Measurements from ENCODE around the gene UBE2K.
"Not testable (repeated sequence)": the region's sequence is repeated elsewhere in the genome, so short reads cannot be mapped to it uniquely, and the experiment has no call there.

UBE2K gene

DNA sequence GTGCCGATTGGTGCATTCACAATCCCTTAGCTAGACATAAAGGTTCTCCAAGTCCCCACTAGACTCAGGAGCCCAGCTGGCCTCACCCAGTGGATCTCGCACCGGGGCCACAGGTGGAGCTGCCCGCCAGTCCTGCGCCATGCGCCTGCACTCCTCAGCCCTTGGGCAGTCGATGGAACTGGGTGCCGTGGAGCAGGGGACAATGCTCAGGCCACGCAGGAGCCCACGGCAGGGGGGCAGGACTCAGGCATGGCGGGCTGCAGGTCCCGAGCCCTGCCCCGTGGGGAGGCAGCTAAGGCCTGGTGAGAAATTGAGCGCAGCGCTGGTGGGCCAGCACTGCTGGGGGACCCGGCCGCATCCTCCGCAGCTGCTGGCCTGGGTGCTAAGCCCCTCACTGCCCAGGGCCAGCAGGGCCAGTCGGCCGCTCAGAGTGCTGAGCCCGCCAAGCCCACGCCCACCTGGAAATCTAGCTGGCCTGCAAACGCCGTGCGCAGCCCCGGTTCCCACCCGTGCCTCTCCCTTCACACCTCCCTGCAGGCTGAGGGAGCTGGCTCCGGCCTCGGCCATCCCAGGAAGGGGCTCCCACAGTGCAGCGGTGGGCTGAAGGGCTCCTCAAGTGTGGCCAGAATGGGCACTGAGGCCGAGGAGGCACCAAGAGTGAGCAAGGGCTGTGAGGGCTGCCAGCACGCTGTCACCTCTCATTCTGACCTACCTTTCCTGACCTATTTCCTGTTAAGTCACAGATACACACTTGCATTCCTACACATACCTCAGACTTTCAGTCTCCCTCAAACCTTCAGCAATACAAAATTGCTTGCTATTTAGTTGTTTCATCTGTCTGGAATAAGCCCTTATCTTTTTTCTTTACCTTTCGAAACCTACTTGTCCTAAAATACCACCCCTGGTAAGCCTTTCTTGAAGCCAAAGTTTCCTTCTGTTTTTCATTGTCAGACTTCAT lies 20.7 kb downstream of the UBE2K start:
- Histone ChIP-seq H3K27ac (no peak overlapping the region), H3K36me3 (ENCODE audit: control insufficient read depth, insufficient read depth, low read length) (no peaks in the 10 kb centered on the region), H3K27me3 (ENCODE audit: control insufficient read depth, insufficient read depth, low read length) (no peaks in the 10 kb centered on the region), H2AFZ (no peak overlapping the region), H3K9ac (no peak overlapping the region), H3K4me1 (peaks cover 2% of the 10 kb centered on the region), H3K79me2 (peaks cover 24% of the 10 kb centered on the region), H3K4me3 (ENCODE audit: low read depth, low read length) (no peak overlapping the region), H3K4me2 (ENCODE audit: low read length) (no peak overlapping the region), H3K9me3 (ENCODE audit: control insufficient read depth, low read length) (no peaks in the 10 kb centered on the region)
- TF ChIP-seq, protein P1, sequence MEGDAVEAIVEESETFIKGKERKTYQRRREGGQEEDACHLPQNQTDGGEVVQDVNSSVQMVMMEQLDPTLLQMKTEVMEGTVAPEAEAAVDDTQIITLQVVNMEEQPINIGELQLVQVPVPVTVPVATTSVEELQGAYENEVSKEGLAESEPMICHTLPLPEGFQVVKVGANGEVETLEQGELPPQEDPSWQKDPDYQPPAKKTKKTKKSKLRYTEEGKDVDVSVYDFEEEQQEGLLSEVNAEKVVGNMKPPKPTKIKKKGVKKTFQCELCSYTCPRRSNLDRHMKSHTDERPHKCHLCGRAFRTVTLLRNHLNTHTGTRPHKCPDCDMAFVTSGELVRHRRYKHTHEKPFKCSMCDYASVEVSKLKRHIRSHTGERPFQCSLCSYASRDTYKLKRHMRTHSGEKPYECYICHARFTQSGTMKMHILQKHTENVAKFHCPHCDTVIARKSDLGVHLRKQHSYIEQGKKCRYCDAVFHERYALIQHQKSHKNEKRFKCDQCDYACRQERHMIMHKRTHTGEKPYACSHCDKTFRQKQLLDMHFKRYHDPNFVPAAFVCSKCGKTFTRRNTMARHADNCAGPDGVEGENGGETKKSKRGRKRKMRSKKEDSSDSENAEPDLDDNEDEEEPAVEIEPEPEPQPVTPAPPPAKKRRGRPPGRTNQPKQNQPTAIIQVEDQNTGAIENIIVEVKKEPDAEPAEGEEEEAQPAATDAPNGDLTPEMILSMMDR (IDR thresholded peaks at IDR 0.05): no peak

DNA sequence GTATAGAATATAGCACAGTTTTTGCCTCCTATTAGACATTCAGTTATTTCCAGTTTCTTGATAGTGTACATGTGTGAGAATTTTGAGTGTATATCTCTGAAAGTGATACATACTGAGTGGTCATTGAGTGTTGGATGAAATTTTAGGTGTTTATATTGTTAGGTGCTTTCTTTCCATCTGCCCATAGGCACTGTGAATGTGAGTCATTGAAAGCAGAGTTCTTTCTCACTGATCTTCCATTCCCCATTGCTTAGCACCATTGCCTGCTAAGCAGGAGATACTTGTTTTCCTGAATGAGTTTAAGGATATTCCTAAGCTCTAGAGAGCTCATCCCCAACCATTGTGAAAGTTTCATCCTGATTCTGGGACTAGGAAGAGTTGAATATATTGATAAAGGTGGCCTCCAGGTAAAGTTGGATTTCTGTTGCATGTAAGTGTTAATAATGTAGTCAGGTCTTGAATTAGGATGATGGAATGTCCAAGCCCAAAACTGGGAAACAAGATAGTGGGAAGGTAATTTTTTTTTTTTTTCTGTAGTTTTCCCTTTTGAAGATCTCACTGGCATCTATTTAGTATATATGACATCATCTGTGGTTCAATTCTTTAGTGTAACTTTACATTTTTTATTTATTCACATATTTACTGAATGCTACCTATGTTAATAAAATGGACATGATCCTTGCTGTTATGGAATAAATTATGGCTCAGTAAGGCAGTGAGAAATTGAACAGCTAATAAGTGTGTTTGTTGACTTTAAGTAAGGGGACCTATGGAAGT lies 22.1 kb downstream of the UBE2K start:
- H2AFZ ChIP-seq: no peak overlapping the region
- TF ChIP-seq, protein P1 (IDR thresholded peaks at IDR 0.05): no peak
- H3K9me3 ChIP-seq (ENCODE audit: control insufficient read depth, low read length): no peaks in the 10 kb centered on the region

DNA sequence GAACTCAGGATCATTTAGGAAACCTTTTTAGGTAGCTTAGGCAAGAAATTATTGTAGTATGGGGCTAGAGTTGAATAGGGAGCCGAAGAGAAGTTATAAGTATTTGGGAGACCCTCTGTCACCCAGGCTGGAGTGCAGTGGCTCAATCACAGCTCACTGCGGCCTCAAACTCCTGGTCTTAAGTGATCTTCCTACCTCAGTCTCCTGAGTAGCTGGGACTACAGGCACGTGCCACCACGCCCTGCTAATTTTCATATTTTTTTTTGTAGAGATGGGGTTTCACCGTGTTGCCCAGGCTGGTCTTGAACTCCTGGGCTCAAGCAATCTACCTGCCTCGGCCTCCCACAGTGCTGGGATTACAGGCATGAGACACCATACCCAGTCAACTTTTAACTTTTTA lies 23.3 kb downstream of the UBE2K start:
- not testable (repeated sequence) for H3K36me3 ChIP-seq (ENCODE audit: control insufficient read depth, insufficient read depth, low read length); H3K27ac ChIP-seq; H3K4me1 ChIP-seq; H3K9me3 ChIP-seq (ENCODE audit: control insufficient read depth, low read length); H3K9ac ChIP-seq; H3K4me2 ChIP-seq (ENCODE audit: low read length); H2AFZ ChIP-seq; H3K4me3 ChIP-seq (ENCODE audit: low read depth, low read length); H3K27me3 ChIP-seq (ENCODE audit: control insufficient read depth, insufficient read depth, low read length)
- H3K79me2 ChIP-seq: peaks cover 30% of the 10 kb centered on the region

More for the DNA sequence above, 22.1 kb downstream of the UBE2K start:
- no peak overlapping the region for H3K9ac ChIP-seq
- H3K27me3 ChIP-seq (ENCODE audit: control insufficient read depth, insufficient read depth, low read length): no peaks in the 10 kb centered on the region
- H3K36me3 ChIP-seq (ENCODE audit: control insufficient read depth, insufficient read depth, low read length): no peaks in the 10 kb centered on the region
- no peak overlapping the region for H3K27ac ChIP-seq
- peaks cover 2% of the 10 kb centered on the region for H3K4me1 ChIP-seq
- no peak overlapping the region for H3K4me2 ChIP-seq (ENCODE audit: low read length)
- peaks cover 26% of the 10 kb centered on the region for H3K79me2 ChIP-seq
- no peak overlapping the region for H3K4me3 ChIP-seq (ENCODE audit: low read depth, low read length)

DNA sequence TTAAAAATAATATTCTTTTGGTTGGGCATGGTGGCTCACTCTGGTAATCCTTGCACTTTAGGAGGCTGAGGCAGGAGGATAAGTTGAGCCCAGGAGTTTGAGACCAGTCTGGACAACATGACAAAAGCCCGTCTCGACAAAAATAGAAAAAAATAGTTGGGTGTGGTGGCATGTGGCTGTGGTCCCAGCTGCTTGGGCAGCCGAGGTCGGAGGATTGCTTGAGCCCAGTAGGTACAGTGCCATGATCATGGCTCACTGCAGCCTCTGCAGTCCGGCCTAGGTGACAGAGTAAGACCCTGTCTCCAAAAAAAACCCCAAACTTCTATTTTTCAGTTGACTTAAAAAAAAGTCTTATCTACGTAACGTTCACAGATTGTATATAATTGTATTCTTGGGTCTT lies 23.9 kb downstream of the UBE2K start:
- TF ChIP-seq, protein P1 (IDR thresholded peaks at IDR 0.05): no peak
- no peak overlapping the region for H3K4me2 ChIP-seq (ENCODE audit: low read length)
- H3K27me3 ChIP-seq (ENCODE audit: control insufficient read depth, insufficient read depth, low read length): no peaks in the 10 kb centered on the region
- H3K4me3 ChIP-seq (ENCODE audit: low read depth, low read length): no peak overlapping the region
- no peak overlapping the region for H3K9ac ChIP-seq
- peaks cover 2% of the 10 kb centered on the region for H3K4me1 ChIP-seq
- H3K79me2 ChIP-seq: peaks cover 26% of the 10 kb centered on the region
- no peak overlapping the region for H2AFZ ChIP-seq
- no peak overlapping the region for H3K27ac ChIP-seq
- H3K9me3 ChIP-seq (ENCODE audit: control insufficient read depth, low read length): no peaks in the 10 kb centered on the region
- H3K36me3 ChIP-seq (ENCODE audit: control insufficient read depth, insufficient read depth, low read length): no peaks in the 10 kb centered on the region

DNA sequence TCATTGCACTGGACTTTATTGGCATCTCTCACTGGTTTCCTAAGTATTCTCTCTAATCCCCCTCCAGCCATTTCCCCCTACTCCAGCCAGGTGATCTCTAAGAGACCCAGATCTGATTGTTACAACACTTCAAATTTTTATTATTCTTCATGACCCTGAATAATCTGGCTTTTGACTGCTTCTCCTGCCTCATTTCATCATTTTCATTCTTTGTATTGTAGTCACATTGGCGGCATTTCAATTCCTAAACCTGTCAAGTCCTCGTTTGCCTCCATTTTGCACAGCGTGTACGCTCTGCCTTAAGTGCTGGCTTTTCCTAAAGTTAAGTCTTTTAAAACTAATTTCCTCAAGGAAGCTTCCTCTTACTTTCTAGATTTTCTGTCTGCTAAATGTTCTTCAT lies 31.6 kb downstream of the UBE2K start:
- Histone ChIP-seq H3K4me3 (ENCODE audit: low read depth, low read length) (no peak overlapping the region), H3K4me1 (no peaks in the 10 kb centered on the region), H3K4me2 (ENCODE audit: low read length) (no peak overlapping the region), H3K27ac (no peak overlapping the region), H3K9ac (no peak overlapping the region), H3K36me3 (ENCODE audit: control insufficient read depth, insufficient read depth, low read length) (no peaks in the 10 kb centered on the region), H3K27me3 (ENCODE audit: control insufficient read depth, insufficient read depth, low read length) (no peaks in the 10 kb centered on the region), H3K9me3 (ENCODE audit: control insufficient read depth, low read length) (no peaks in the 10 kb centered on the region), H2AFZ (no peak overlapping the region), H3K79me2 (peaks cover 15% of the 10 kb centered on the region)
- TF ChIP-seq, protein P1 (IDR thresholded peaks at IDR 0.05): no peak
